GM12801 (cell line): ENCODE measurements around the gene GPC3.

Experiments
- CTCF ChIP-seq: IDR thresholded peaks from one replicate; pipeline ENCODE4 v1.5.1; 2011; ENCODE audit warnings: control low read depth; ENCODE audit not compliant: insufficient read length; ENCODE audit errors: extremely low read depth

The GPC3 gene

DNA sequence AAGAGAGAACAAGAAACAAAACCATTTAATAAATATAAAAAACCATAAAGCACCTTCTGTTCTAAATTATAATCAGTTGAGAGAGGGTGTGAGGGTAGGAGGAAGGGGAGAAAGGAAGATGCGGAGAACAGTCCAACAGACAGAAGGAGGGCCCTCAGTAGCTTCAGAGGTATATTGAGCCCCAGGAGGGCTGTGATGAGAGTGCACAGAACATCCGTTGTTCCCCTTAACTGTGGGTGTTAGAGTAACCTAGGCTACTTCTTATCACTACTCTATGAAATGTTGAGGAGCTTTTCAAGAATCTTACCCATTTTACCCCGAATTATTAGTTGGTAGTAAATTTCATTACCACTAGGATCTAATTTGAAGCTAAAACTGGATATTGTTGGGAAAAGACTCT lies 13.8 kb downstream of the GPC3 start:
- no peak for TF ChIP-seq CTCF

DNA sequence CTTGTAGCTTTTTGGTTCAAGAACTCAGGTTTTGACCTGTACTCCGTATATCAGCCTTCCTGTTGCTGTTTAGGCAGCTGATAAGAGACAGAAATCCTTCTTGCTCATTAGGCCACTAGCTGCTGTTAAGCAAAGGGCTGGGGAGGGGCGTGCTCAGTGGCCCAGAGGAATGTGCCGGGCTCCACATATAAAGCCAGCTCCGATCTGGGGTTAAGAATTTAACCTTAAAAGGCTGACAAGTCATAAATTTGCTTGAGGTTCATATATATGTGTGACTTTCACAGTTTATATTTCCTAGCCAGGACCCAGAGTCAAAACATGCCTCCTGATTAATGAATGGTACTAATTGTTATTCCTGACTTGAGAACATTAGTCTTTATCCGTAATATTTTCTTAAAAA lies 15.3 kb downstream of the GPC3 start:
- TF ChIP-seq CTCF, result no peak

GRCh38 chrX:133969191-133969590 lies 16.2 kb downstream of the GPC3 start:
- no peak for TF ChIP-seq CTCF

- no peak for TF ChIP-seq CTCF
Observed at GRCh38 chrX:133968109-133968508, 17.3 kb downstream of the GPC3 start.

GRCh38 chrX:133966199-133966598 lies 19.2 kb downstream of the GPC3 start:
- TF ChIP-seq CTCF, result no peak

- TF ChIP-seq CTCF, result no peak
Observed at GRCh38 chrX:133965321-133965720, 20.1 kb downstream of the GPC3 start.

GRCh38 chrX:133961046-133961445 lies 24.3 kb downstream of the GPC3 start:
- no peak for TF ChIP-seq CTCF

- TF ChIP-seq CTCF, result no peak
Observed at GRCh38 chrX:133959972-133960371, 25.4 kb downstream of the GPC3 start.
